HG03064 (cell line): ENCODE data around the gene FRMPD1.
"Not testable (repeated sequence)": the region's sequence is repeated elsewhere in the genome, so short reads cannot be mapped to it uniquely, and the experiment has no call there.

Source experiments
- ATAC-seq: cut with Tn5 transposase; IDR thresholded peaks from one replicate; pipeline ENCODE4 v1.9.1; 2021; ENCODE audit warnings: low read depth; ENCODE audit not compliant: unreplicated experiment

Gene FRMPD1

GRCh38 chr9:37730256-37730655 is 79.5 kb downstream of the FRMPD1 start:
- ATAC-seq, result no peak

- no peak for ATAC-seq
Observed at GRCh38 chr9:37730839-37731238, 80.1 kb downstream of the FRMPD1 start.

GRCh38 chr9:37732086-37732741 is 81.5 kb downstream of the FRMPD1 start:
- ATAC-seq, result no peak

DNA sequence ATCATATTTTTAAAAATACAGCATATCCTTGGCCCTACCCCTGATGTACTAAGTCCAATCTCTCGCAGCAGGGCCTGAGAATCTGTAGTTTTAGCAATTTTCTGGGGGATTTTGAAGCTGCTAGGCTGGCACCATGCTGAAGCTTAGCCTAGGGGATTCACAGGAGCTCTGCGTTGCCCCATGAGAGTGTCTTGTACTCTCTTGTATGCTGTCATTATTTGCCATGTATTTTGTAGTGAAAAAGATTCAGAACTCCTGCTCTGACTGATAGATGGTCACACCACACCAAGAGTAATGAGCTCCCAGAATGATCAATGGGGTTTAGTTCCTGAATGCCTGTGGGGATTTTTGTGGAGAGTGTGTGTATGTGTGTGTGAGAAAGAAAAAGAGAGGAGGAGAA is 82.2 kb downstream of the FRMPD1 start:
- no peak for ATAC-seq

DNA sequence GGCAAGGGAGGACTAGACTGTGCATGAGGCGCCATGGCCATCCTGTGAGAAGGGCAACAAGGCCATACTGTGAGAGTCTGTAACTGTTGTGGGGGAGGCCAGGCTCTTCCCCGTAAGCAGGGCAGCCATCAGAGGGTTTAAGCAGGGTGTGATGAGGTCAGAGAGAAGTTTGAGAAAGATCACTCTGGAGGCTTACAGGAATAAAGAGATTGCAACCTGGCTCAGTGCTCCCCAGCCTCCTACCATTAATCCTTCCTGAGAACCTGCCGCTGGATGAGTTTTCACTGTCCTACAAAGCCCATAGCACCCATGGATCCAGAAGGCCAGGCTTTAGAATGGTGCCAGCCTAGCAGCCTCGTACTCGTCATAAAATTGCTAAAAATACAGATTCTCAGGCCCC is 88.5 kb downstream of the FRMPD1 start:
- no peak for ATAC-seq

- ATAC-seq, result no peak
Observed at GRCh38 chr9:37740128-37740527, 89.4 kb downstream of the FRMPD1 start.

GRCh38 chr9:37740631-37741328 is 90.0 kb downstream of the FRMPD1 start:
- no peak for ATAC-seq

- no peak for ATAC-seq
Observed at GRCh38 chr9:37745970-37746369, 95.2 kb downstream of the FRMPD1 start.

DNA sequence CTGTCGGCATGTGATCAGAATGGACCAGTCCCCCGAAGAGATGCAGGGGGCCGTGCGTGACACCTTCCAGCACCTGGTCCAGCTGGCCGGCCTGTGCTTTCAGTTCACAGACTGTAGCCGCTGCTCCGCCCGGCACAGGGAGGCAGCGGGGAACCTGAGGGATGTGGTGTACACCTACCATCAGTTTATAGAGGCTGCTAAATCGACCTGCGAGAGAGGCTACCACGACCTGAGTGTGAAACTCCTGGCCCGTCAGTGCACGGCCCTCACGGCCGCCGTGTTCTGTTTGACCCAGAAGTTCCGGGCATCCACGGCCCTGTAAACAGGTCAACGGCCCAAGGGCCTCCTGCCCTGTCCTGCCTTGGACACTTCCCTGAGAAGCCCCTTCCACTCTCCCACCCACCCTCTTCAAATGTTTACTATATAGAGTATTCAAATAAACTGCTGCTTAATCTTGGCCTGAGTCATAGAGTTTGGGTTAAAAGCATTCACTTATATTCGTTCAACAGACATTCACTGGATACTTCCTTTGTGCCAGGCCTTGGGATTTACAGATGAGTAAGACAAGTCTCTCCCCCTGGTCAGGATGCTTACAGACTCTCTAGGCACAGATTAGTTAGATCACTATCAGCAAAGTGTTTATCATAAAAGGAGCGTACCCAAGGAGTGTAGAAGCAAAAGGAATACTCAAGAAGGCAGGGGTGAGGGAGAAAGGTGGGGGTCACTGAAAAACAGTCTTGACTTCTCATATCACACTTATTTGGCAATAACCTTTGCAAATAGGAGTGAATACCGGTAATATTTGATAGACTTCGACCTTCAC is 95.9 kb downstream of the FRMPD1 start:
- ATAC-seq, result no peak

- ATAC-seq, result no peak
Observed at GRCh38 chr9:37747271-37747753, 96.6 kb downstream of the FRMPD1 start.

DNA sequence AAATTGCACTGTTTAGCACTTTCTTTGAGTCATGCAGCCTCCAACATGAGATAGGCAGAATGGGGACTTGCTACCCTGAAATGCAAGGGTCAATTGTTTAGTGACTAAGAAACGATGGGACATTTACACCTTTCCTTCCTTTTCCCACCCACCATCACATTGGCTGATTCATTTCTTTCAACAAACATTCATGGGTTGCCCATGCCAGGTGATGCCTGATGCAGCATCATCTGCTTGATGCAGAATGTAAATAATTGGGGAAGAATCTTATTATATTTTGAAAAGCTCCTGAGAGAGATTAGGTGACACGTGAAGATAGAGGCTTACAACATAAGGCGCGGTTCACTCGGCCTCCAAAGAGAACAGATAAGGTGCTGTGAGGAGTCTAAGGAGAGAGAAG is 98.4 kb downstream of the FRMPD1 start:
- no peak for ATAC-seq

DNA sequence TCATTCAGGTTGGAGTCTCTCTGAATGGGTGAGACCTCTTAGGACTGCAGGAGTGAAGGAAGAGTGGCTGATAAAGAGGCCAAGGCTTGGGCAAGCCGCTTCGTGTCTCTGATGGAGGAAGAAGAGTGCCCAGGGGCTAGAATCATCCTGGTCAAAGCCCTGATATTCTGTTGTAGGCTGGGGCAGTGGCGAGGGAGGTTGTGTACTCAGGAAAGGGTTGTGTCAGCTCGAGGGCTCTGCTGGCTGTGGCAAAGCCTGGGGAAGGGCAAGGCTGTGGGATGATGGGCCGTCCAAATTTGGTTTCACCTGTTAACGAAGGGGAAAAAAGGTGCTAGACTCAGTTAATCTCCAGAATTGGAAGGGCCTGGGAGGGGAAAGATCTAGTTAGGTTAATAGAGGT is 100.4 kb downstream of the FRMPD1 start:
- no peak for ATAC-seq

GRCh38 chr9:37751704-37752103 is 101.0 kb downstream of the FRMPD1 start:
- ATAC-seq, result not testable (repeated sequence)

DNA sequence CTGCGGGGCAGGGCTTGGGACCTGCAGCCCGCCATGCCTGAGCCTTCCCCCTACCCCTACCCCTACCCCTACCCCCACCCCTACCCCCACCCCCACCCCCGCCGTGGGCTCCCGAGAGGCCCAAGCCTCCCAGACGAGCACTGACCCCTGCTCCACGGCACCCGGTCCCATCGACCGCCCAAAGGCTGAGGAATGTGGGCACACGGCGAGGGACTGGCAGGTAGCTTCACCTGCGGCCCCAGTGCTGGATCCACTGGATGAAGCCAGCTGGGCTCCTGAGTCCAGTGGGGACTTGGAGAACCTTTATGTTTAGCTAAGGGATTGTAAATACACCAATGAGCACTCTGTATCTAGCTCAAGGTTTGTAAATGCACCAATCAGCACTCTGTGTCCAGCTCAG is 101.4 kb downstream of the FRMPD1 start:
- ATAC-seq, result not testable (repeated sequence)

- no peak for ATAC-seq
Observed at GRCh38 chr9:37752642-37753488, 102.1 kb downstream of the FRMPD1 start.

DNA sequence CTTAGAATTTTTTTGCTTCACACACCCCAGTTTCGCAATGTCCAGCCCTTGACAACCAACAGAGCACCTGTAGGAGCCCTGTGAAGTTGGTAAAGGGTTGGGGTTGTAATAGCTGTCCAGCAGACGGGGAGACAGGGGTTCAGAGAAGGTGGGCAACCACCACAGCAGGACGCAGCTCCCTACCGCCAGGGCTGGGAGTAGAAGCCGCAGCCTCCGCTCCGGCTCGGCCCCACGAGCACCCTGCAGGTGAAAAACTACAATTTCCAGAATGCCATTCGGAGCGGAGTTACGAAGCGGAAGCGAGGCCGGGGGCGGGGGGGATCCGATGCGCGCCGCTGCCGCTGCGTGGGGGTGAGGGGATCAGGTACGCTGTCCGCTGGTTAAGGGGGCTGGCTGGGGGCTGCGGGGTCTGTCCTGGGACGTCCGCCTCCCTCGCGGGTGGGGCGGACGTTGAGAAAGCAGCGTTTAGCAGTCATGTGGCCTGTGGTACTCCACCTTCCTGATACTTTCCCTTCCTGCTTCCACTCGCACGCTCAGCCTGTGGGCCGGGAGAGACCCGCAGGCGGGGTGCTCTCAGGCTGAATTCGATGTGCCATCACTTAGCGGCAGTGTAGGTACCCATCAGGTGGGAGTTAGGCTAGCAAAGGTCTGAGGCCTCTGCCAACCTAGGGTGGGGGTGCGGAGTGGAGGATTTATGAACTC is 102.9 kb downstream of the FRMPD1 start, which contains the start of gene TRMT10B:
TRMT10B (plus strand) TSS at position 317 of the 702 bp plus-strand sequence. CDS start 8,127 bp downstream, outside the sequence.
- ATAC-seq, result peak; percentile 80

DNA sequence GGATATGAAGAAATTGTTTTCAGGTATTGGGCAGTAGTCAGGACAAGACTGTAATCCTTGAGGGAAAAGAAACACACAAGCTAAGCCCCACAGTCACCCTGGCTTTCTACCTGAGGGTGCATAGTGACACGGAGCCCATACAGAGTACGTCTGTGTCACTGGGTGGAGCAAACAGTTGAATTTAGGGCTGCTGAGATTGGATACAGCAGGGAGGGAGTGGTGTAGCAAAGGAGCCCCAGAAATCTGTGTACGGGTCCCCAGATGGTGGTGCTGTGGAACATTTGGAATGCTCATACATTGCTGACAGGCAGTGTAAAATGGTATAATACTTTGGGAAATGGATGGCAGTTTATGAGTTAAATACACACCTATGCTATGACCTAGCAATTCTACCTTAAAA is 108.0 kb downstream of the FRMPD1 start:
- no peak for ATAC-seq

GRCh38 chr9:37760416-37761161 is 109.8 kb downstream of the FRMPD1 start:
- ATAC-seq, result no peak

GRCh38 chr9:37761511-37761910 is 110.8 kb downstream of the FRMPD1 start:
- no peak for ATAC-seq
